ENCODE measurements around the gene LMAN2L.

Gene LMAN2L

DNA sequence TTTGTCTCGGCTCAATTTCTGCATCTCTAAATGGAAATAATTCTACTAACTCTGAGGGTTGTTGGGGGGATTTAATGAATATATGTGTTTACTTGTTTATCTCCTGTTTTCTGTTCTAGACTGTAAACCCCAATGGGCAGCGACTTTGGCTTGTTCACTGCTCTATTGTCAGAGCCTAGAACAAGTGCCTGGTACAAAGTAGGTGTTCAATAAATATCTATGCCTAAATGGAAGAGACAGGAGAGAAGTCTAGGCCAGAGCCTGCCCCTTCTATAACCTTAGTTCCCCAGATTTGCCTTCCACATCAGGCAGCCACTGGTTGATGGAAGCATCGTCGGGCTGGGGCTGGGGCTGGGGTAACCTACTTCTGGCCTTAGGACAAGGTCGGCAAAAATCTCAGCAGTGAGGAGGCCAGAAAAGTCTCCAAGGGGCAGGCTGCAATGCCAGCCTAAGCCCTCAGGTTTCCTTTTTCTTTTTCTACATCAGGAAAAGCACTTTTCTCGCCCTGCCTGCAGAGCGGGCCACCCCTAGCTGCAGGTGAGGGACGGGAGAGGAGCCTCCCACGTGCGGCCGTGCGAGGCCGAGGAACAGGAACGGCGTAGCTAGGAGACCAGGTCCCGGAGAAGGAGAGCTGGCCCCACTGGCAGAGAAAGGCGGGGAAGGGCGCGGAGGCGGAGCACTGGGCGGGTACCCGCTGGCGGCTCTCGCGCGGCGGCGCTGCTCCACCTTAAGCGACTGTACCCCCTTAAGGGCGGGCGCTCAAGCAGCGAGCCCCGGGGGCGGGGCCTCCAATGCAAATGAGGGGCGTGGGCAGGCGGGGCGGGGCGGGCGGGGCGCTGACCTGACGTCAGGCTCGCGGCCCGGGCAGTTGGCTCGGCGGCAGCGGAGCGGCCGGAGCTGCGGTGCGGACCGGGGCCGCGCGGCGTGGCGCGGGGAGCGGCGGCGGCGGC lies 20.4 kb upstream of the LMAN2L start, which contains the start of gene CNNM4:
Gene CNNM4 (plus strand): TSS at position 867 of the 950 bp plus-strand sequence. CDS start 98 bp downstream, outside the sequence.
- peak within 1 kb of the TSS; percentile 70 for H3K4me3 ChIP-seq (ENCODE audit: low read depth, low read length)
- peak; percentile 96 for DNase-seq (ENCODE audit: low read depth)
- TF ChIP-seq, protein P1, sequence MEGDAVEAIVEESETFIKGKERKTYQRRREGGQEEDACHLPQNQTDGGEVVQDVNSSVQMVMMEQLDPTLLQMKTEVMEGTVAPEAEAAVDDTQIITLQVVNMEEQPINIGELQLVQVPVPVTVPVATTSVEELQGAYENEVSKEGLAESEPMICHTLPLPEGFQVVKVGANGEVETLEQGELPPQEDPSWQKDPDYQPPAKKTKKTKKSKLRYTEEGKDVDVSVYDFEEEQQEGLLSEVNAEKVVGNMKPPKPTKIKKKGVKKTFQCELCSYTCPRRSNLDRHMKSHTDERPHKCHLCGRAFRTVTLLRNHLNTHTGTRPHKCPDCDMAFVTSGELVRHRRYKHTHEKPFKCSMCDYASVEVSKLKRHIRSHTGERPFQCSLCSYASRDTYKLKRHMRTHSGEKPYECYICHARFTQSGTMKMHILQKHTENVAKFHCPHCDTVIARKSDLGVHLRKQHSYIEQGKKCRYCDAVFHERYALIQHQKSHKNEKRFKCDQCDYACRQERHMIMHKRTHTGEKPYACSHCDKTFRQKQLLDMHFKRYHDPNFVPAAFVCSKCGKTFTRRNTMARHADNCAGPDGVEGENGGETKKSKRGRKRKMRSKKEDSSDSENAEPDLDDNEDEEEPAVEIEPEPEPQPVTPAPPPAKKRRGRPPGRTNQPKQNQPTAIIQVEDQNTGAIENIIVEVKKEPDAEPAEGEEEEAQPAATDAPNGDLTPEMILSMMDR (IDR thresholded peaks at IDR 0.05; ENCODE audit: insufficient read depth, low read depth, low read length, missing control alignments), result no peak

- TF ChIP-seq, protein P1 (IDR thresholded peaks at IDR 0.05; ENCODE audit: insufficient read depth, low read depth, low read length, missing control alignments), result no peak
- H3K4me3 ChIP-seq (ENCODE audit: low read depth, low read length), result no peak overlapping the region
- no peak for DNase-seq (ENCODE audit: low read depth)
These were observed 19.7 kb upstream of the LMAN2L start for GRCh38 chr2:96759548-96759947.

GRCh38 chr2:96758987-96759386 lies 19.1 kb upstream of the LMAN2L start:
- no peak overlapping the region for H3K4me3 ChIP-seq (ENCODE audit: low read depth, low read length)
- TF ChIP-seq, protein P1 (IDR thresholded peaks at IDR 0.05; ENCODE audit: insufficient read depth, low read depth, low read length, missing control alignments), result no peak
- DNase-seq (ENCODE audit: low read depth), result no peak

DNA sequence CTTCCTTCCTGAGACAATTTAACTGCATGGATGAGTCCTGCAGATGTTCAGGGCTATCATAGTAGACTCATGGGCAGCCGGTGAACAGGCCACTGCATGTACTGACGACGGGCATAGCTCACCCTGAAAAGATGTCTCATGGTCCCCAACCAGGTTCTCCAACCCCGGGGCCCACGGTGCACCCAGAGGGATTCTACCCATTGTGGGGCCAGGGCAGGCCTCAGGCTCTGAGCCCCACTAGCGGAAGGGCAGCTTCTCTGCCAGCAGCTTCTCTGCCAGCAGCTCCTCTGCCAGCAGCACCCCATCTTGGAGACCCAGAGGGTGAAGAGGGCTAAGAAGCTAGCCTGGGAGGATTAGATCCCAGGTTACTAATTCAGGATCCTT lies 17.6 kb upstream of the LMAN2L start:
- DNase-seq (ENCODE audit: low read depth), result no peak
- TF ChIP-seq, protein P1 (IDR thresholded peaks at IDR 0.05; ENCODE audit: insufficient read depth, low read depth, low read length, missing control alignments), result no peak
- no peak overlapping the region for H3K4me3 ChIP-seq (ENCODE audit: low read depth, low read length)

GRCh38 chr2:96756788-96757476 lies 17.1 kb upstream of the LMAN2L start:
- TF ChIP-seq, protein P1 (IDR thresholded peaks at IDR 0.05; ENCODE audit: insufficient read depth, low read depth, low read length, missing control alignments), result no peak
- H3K4me3 ChIP-seq (ENCODE audit: low read depth, low read length), result no peak overlapping the region
- DNase-seq (ENCODE audit: low read depth), result no peak

DNA sequence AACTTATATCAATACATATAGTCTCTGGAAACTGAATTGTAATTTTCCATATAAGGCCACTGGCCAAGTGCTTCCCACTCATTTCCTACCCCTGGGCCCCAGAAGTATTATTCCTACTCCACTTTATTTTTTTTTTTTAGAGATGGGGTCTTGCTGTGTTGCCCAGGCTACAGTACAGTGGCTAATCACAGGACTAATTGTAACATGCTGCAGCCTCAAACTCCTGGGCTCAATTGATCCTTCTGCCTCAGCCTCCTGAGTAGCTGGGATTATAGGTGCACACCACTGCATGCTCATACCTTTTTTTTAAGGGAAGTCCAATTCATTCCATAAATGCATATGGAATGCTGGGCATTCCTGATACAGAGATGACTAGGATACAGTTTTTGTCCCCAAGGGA lies 14.5 kb upstream of the LMAN2L start:
- DNase-seq (ENCODE audit: low read depth), result no peak
- TF ChIP-seq, protein P1 (IDR thresholded peaks at IDR 0.05; ENCODE audit: insufficient read depth, low read depth, low read length, missing control alignments), result no peak
- H3K4me3 ChIP-seq (ENCODE audit: low read depth, low read length), result no peak overlapping the region

Data from GM12865 (cell line).